Hypothalamus (tissue), 51 donors: ENCODE data around the gene RAD51B.

Experiments
- DNase-seq, 51 donors: peaks; one replicate each; lab custom pipeline; 2025; lab: John Stamatoyannopoulos, UW

The RAD51B gene

DNA sequence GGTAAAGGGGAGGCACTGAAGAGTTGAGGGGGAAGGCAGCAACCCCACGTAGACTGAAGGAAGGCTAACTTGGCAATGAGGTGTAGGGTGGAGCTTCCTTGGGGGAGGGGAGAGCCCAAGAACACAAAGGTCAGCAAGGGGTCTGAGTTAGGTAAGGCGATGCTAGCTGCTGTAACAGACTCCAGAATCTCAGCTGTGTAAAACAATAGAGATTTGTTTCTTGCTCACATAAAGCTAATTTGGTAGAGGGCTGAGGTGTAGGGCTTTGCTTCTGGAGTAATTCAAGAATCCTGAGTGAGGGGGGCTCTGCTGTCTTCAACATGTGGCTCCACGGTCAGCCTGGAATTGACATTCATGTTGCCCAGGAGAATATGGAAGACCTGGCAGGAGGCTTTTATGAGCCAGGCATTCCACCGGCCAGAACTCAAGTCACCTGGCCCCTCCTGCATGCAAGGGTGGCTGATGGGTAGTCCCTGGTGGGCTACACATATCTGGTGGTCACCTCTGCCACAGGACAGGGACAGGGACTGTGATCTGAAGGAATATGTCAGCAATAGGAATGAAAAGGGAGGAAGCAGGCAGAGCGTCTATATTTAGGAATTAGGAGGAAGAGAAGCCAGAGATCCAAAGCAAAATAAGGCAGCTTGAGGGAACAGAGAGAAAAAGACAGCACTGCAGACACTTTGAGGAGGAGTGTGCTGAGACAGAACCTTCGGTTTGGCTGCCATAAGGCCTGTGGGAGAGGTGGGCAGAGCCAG is 819.6 kb downstream of the RAD51B start:
- DNase-seq: no peak

DNA sequence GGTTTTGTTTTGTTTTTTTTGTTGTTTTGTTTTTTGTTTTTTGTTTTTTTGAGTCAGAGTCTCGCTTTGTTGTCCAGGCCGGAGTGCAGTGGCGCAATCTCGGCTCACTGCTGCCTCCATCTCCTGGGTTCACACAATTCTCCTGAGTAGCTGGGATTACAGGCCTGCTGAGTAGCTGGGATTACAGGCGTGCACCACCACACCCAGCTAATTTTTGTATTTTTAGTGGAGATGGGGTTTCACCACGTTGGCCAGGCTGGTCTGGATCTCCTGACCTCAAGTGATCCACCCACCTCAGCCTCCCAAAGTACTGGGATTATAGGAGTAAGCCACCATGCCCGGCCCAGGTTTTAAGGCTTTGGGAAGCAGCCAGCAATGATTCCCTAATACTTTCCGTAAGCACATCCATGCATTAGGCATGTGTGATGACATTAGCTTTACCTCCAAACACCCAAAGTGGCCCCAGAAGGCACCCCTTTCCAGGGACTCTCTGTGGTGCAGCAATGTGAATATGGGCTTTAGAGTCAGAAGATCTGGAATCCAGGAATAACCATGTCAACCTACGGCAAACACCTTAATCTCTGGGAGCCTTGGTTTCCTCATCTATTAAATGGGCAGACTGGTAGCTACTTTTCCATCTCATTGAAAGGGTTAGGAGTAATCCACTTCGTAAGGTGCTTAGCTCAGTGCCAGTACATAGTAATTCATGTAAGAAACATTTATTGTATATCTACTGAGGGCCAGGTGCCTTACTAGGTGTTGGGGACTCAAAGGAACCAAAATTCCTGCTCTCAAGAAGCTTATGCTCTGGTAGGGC is 820.4 kb downstream of the RAD51B start:
- no peak for DNase-seq

GRCh38 chr14:68643673-68644072 is 824.1 kb downstream of the RAD51B start:
- no peak for DNase-seq

DNA sequence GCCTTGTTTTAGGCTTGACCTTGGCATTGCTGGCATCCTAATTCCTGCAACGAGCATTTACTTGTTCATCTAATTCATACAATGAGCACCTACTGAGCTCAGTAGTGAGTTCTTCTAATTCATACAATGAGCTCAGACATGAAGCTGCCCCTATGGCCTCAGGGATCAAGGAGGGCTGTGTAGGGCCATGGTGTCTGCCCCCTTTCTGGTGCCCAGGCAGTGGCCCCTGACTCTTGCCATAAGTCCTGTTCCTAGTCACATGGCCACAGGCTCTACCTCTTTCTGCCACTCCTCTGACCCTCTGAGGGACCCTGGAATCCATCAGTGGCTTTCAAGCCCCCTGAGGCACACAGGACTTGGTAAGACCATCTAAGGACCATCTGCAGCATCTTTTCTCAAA is 824.5 kb downstream of the RAD51B start:
- no peak for DNase-seq

- DNase-seq: no peak
Observed at GRCh38 chr14:68645371-68645770, 825.8 kb downstream of the RAD51B start.

DNA sequence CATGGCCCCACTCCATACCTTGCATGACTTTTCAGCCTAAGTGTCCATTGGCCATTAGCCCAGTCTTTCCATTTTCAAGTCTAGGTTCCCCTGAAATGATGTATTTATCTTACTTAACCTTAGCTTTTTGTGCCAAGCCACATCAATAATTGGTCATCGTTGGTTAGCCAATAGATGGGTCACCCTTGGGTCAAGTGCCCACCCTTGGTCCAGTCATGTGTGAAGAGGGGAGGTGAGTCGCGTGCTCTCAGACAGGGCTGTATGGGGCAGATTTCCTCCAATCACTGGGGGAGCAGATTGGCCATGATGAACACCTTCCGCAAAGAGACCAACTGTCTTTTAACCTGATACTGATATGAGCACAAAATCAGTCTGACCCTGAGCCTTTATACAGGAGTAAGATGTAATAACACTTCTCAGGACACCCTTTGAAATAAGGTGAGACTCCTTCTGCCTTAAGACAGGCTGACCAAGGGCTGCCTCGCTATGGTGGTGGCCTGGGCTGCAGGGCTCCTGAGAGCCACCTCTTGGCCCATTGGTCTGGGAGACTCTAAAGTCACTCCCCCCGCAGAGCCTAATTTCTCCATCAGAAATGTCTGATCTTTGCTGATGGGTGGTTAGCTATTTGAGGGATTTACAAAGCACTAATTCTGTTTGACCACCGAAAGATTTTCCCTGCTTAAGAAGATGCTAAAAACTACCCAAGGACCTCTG is 830.1 kb downstream of the RAD51B start:
- no peak for DNase-seq

DNA sequence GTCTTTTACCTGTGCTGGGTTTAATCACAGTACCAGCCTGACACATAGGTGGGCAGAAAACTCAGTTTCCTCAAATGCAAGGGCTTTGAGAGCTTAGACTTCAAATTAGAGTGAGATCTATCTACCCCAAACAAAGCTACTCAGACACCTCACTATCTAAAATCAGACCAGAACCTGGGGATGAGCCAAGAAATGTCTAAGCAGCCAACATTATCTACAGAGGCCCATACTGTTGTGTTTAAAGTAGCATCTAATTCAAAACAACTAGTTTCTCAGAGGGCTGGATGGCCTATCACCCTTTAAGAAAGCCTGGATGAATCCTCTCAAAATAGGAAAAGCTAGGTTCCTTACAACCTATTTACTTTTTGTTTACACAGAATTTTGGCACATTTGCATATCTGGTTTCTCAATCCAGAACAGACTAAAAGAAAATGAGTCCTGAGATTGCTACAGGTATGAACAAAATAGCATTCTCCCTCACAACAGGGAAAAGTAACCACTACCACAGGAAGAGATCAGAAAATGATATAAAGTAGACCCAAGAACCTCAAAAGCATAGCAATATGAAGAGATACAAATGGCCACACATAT is 830.9 kb downstream of the RAD51B start:
- no peak for DNase-seq

- no peak for DNase-seq
Observed at GRCh38 chr14:68651075-68651474, 831.5 kb downstream of the RAD51B start.

DNA sequence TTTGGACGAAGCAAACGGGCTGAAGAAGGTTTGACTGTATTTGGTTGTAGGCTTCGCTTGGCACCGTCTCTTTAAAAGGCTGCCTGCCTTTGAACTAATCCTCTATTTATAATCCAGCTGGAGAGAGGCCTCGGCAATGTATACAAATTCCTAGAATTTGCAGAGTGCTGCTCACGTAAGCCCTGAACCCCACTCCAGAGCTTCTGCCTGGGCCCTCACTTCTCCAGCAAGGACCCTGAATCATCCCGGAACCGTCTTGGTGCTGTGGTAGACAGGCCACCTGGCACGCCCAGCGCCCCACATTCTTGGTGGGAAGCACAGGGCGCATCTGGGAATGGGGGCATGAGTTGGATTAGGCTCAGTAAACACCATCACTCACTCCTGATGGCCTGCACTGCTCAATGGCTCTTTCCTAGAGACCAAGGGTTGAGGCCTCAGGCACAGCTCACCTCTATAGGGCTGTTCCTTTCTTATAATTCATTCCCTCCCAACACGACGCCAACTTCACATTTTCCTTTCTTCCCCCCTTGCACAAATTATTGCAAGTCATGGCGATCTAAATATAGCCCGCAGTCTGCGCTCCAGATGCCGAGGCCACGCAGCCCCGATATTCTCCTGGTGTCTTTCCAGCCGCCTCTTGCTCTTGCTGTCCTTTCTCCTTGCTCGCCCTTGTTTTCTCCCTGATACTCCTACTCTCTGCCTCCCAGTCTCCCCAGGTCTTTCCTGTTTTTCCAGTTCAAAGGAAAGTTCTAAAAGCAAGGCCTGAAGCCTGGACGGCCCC is 832.3 kb downstream of the RAD51B start:
- no peak for DNase-seq

DNA sequence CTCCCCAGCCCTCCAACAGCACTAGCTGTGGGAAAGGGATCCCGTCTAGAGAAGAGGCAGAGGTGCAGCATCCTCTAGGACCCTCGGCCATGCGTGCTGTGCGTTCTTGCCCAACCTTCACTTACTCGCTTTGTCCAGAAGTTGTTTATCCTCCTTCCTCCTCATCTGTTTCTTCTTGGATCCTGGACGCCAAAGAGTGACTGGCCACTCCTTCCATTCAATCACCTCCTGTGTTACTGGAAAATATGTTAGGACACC is 832.8 kb downstream of the RAD51B start:
- DNase-seq: no peak

- no peak for DNase-seq
Observed at GRCh38 chr14:68653108-68653507, 833.5 kb downstream of the RAD51B start.

DNA sequence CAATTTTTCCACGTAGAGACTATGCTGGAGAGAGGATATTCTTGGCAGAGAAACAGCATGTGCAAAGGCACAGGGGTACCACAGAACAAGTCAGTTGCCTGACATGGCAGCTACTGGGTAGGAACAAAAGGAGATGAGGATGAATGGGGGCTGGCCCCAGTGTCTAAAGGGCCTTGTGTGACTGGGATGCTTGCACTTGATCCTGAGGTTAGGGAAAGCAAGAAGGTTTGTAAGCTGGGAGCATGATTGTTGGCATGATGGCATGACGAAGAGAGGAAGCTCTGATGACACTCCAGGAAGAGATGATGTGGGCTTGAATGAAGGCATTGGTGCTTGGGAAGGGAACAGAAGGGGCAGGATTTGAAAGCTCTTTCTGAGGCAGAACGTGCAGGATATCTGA is 834.2 kb downstream of the RAD51B start:
- DNase-seq: no peak

DNA sequence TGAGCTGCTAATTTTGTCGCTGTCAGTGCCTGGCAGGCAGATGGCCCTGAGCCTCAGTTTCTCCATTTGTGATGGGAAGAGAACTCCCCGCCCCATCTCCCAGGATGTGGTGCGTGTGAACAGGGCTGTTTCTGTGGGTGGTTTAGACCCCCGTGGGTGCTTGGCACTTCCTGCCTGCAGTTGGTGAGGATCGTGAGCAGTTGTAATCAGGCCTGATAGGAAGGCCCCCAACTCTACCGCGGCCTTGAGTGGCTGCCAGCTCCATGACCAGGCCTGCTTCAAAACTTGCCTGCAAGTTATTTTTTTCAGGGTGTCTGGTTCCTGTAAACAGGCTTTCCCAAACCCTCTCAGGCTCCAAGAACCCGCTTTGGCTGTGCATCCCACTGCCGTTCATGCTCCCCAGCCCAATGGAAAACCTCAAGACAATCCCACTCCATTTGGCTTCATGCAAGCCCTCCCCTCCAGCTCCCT is 834.9 kb downstream of the RAD51B start:
- no peak for DNase-seq

- DNase-seq: peak in 11 of 51 donors; percentile 17 to 43 (median 27)
Observed at GRCh38 chr14:68655021-68655831, 835.6 kb downstream of the RAD51B start.

DNA sequence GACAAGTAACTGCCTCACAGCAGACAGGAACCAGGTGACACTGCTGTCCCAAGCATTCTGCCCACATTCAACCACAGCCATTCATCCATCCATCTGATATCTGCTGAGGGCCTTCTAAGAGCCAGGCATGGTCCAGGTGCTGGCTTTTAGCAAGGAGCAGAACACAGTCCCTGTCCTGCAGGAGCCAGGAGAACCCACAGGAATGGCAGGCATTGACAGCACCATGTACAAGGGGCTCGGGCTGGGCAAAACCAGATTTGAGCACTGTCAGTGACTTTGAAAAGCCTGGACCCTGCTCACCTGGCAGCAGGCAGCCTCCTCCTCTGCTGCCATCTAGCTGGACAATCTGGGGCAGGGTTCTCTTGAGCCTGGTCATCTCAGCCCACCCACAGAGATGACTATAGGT is 836.3 kb downstream of the RAD51B start:
- DNase-seq: peak in 2 of 51 donors; percentile 17 to 45

GRCh38 chr14:68656452-68656851 is 836.9 kb downstream of the RAD51B start:
- DNase-seq: no peak

- DNase-seq: no peak
Observed at GRCh38 chr14:68657300-68658028, 837.9 kb downstream of the RAD51B start.

DNA sequence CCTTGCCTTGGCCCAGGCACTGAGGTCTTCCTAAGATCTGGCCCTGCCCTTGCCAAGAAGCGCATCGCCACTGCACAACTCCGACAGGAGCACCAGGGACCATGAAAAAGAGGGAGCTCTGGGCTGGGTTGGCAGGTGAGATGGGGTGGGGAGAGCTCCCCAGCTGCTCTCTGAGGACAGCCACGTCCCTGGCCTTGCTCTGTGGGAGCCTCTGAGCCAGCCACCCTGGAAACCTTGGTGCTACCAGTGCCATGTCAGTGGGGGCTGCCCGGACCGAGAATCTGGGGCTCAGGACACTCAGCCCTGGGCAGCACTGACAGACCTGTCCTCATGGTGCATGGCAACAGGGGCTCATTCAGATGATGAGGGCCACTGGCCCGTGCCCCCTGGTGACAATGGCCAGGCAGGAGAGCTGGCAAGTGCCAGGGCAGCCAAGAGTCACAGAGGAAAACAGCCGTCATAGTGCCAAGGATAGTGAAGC is 838.5 kb downstream of the RAD51B start:
- DNase-seq: no peak
